ENCODE measurements around the gene ENOSF1.

DNA sequence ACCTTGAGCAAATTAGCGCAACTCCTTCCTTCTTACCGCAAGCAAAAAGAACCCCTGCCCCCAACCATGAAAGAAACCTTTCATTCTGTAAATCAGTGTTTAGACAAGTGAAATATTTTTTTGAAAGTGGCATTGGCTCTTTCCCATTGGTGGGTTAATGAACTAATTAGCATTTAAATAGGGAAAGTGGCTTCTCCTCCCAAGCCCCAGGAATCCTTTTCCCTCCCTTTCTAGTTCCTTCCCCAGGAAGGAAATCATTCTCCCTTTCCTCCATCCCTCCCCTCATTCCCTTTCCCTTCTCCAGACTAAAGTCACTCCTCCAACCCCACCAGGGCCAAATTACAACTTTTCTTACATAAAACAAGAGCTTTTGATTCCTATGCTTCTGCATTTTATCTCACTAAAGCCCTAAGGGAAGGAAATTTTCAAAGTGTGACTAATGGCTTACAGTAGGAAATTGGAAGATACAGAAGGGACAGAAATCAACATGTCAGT lies 77.8 kb downstream of the ENOSF1 start:
- TF ChIP-seq EZH2 (IDR thresholded peaks at IDR 0.05; ENCODE audit: borderline replicate concordance, low read depth, low read length, poor library complexity, severe bottlenecking): no peak
- TF ChIP-seq, protein P1, sequence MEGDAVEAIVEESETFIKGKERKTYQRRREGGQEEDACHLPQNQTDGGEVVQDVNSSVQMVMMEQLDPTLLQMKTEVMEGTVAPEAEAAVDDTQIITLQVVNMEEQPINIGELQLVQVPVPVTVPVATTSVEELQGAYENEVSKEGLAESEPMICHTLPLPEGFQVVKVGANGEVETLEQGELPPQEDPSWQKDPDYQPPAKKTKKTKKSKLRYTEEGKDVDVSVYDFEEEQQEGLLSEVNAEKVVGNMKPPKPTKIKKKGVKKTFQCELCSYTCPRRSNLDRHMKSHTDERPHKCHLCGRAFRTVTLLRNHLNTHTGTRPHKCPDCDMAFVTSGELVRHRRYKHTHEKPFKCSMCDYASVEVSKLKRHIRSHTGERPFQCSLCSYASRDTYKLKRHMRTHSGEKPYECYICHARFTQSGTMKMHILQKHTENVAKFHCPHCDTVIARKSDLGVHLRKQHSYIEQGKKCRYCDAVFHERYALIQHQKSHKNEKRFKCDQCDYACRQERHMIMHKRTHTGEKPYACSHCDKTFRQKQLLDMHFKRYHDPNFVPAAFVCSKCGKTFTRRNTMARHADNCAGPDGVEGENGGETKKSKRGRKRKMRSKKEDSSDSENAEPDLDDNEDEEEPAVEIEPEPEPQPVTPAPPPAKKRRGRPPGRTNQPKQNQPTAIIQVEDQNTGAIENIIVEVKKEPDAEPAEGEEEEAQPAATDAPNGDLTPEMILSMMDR (conservative IDR thresholded peaks at IDR 0.05; ENCODE audit: low read depth, low read length): no peak

All from A673 (cell line).